Large intestine (tissue), 3 donors: ENCODE data around the gene HPGD. TPM values are rescaled to one million over a fixed set of nuclear protein-coding genes. Genes with fewer than 3 reads are reported as not detected.

Source experiments
- DNase-seq, 2 donors: peaks; one replicate each; pipeline versions ENCODE4 v3.0.0 to v3.0.0-alpha.2; 2013
- H3K27ac ChIP-seq: one replicate; pipeline ENCODE4 v1.5.1; 2013; ENCODE audit warnings: low read length
- H3K27me3 ChIP-seq: 2 replicates; pipeline ENCODE4 v1.6.1; 2013; ENCODE audit warnings: low read length; ENCODE audit not compliant: control insufficient read depth, insufficient read depth
- H3K36me3 ChIP-seq: 2 replicates; pipeline ENCODE4 v1.6.1; 2013; ENCODE audit warnings: low read length; ENCODE audit not compliant: control insufficient read depth, insufficient read depth
- H3K4me1 ChIP-seq: one replicate; pipeline ENCODE4 v1.6.1; 2013; ENCODE audit warnings: low read length; ENCODE audit not compliant: control insufficient read depth, insufficient read depth
- H3K4me3 ChIP-seq: one replicate; pipeline ENCODE4 v1.5.1; 2013; ENCODE audit warnings: low read length
- H3K9me3 ChIP-seq: one replicate; pipeline ENCODE4 v1.6.1; 2013; ENCODE audit warnings: mild to moderate bottlenecking, low read depth, low read length, moderate library complexity; ENCODE audit not compliant: control insufficient read depth
- WGBS: methylation state at CpG from one replicate; pipeline ENCODE4 v1.1.5; 2013; ENCODE audit warnings: low lambda C conversion rate; ENCODE audit not compliant: insufficient coverage; 5-methylcytosine and 5-hydroxymethylcytosine counted together
- polyA plus RNA-seq: library from polyadenylated mRNA; unstranded; fragments of 120-200 nt; gene quantifications from one replicate; pipeline ENCODE4 v1.2.1, GENCODE V29; 2013

HPGD gene
- polyA plus RNA-seq, 1 donor = 57.7 TPM

GRCh38 chr4:174550541-174550940, 28.3 kb upstream of the HPGD start:
- no peak overlapping the region for H3K27ac ChIP-seq
- H3K36me3 ChIP-seq = no peaks in the 10 kb centered on the region
- H3K4me1 ChIP-seq = peaks cover 4% of the 10 kb centered on the region
- DNase-seq = no peak
- no peaks in the 10 kb centered on the region for H3K9me3 ChIP-seq
- H3K27me3 ChIP-seq = no peaks in the 10 kb centered on the region
- H3K4me3 ChIP-seq = no peak overlapping the region

- H3K4me1 ChIP-seq = peaks cover 4% of the 10 kb centered on the region
- H3K36me3 ChIP-seq = no peaks in the 10 kb centered on the region
- H3K9me3 ChIP-seq = no peaks in the 10 kb centered on the region
- no peak overlapping the region for H3K27ac ChIP-seq
- WGBS = 83% methylated on average over 1 of the region's 1 CpG
- no peak for DNase-seq
- no peak overlapping the region for H3K4me3 ChIP-seq
- no peaks in the 10 kb centered on the region for H3K27me3 ChIP-seq
These were observed 27.4 kb upstream of the HPGD start for GRCh38 chr4:174549721-174550120.

- no peak for DNase-seq
- Histone ChIP-seq H3K9me3 (peaks cover 5% of the 10 kb centered on the region), H3K4me3 (no peak overlapping the region), H3K27ac (no peak overlapping the region), H3K36me3 (no peaks in the 10 kb centered on the region), H3K27me3 (no peaks in the 10 kb centered on the region), H3K4me1 (peaks cover under 1% of the 10 kb centered on the region)
These were observed 23.0 kb upstream of the HPGD start for GRCh38 chr4:174545268-174545667.

GRCh38 chr4:174544496-174544895, 22.2 kb upstream of the HPGD start:
- no peak for DNase-seq
- H3K4me1 ChIP-seq = no peaks in the 10 kb centered on the region
- no peak overlapping the region for H3K4me3 ChIP-seq
- H3K27me3 ChIP-seq = no peaks in the 10 kb centered on the region
- no peak overlapping the region for H3K27ac ChIP-seq
- H3K36me3 ChIP-seq = no peaks in the 10 kb centered on the region
- 60% methylated on average over 1 of the region's 4 CpGs for WGBS
- H3K9me3 ChIP-seq = peaks cover 5% of the 10 kb centered on the region

DNA sequence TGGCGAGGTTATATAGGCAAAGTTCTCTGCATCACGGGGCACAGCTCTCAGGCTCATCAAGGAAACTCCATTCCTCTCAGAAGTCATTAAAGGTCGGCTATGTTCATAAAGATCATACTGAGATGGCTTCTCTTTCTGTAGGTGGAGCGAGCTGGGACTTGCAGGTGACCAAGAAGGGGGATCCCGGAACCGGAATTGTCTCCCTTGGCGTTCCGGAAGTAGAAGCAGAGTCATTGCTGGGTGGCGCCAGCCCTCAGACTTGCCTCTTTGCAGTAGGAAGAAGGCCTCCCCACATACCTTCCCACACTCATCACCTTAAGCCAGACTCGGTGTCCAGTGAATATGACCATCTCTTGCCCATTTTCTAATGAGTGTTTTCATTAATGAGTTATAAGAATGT, 17.9 kb upstream of the HPGD start:
- Histone ChIP-seq H3K27ac (no peak overlapping the region), H3K36me3 (no peaks in the 10 kb centered on the region), H3K4me3 (no peak overlapping the region), H3K9me3 (peaks cover 5% of the 10 kb centered on the region), H3K27me3 (no peaks in the 10 kb centered on the region), H3K4me1 (no peaks in the 10 kb centered on the region)
- no peak for DNase-seq
- WGBS = 100% methylated on average over 1 of the region's 10 CpGs

GRCh38 chr4:174539571-174539970, 17.3 kb upstream of the HPGD start:
- no peaks in the 10 kb centered on the region for H3K36me3 ChIP-seq
- WGBS = 100% methylated on average over 1 of the region's 3 CpGs
- H3K9me3 ChIP-seq = peaks cover 5% of the 10 kb centered on the region
- H3K4me3 ChIP-seq = no peak overlapping the region
- H3K27ac ChIP-seq = no peak overlapping the region
- no peak for DNase-seq
- H3K4me1 ChIP-seq = no peaks in the 10 kb centered on the region
- no peaks in the 10 kb centered on the region for H3K27me3 ChIP-seq

GRCh38 chr4:174538876-174539250, 16.6 kb upstream of the HPGD start:
- no CpG with 5 or more reads among the region's 4 CpGs for WGBS
- Histone ChIP-seq H3K36me3 (no peaks in the 10 kb centered on the region), H3K9me3 (peaks cover under 1% of the 10 kb centered on the region), H3K27me3 (no peaks in the 10 kb centered on the region), H3K4me1 (no peaks in the 10 kb centered on the region), H3K4me3 (no peak overlapping the region), H3K27ac (no peak overlapping the region)
- no peak for DNase-seq

GRCh38 chr4:174538123-174538875, 16.0 kb upstream of the HPGD start:
- Histone ChIP-seq H3K4me1 (no peaks in the 10 kb centered on the region), H3K36me3 (no peaks in the 10 kb centered on the region), H3K4me3 (no peak overlapping the region), H3K27ac (no peak overlapping the region), H3K9me3 (no peaks in the 10 kb centered on the region), H3K27me3 (no peaks in the 10 kb centered on the region)
- no CpG with 5 or more reads among the region's 4 CpGs for WGBS
- no peak for DNase-seq

DNA sequence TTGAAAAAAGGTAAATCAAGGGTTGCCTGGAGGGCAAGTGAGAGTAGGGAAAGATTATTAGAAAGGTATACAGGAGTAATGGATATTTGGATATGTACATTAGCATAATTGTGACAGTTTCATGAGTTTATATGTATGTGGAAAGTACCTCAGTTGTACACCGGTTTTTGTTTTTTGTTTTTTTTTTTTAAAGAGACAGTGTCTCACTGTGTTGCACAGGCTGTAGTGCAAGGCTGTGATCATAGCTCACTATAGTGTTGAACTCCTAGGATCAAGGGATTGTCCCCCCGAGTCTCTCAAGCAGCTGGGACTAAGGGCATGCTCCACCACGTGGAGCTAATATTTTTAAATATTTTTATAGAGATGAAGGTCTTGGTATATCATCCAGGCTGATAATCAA, 15.3 kb upstream of the HPGD start:
- Histone ChIP-seq H3K4me3 (no peak overlapping the region), H3K27ac (no peak overlapping the region), H3K36me3 (no peaks in the 10 kb centered on the region), H3K4me1 (peaks cover 3% of the 10 kb centered on the region), H3K27me3 (no peaks in the 10 kb centered on the region), H3K9me3 (no peaks in the 10 kb centered on the region)
- WGBS = no CpG with 5 or more reads among the region's 3 CpGs
- no peak for DNase-seq

DNA sequence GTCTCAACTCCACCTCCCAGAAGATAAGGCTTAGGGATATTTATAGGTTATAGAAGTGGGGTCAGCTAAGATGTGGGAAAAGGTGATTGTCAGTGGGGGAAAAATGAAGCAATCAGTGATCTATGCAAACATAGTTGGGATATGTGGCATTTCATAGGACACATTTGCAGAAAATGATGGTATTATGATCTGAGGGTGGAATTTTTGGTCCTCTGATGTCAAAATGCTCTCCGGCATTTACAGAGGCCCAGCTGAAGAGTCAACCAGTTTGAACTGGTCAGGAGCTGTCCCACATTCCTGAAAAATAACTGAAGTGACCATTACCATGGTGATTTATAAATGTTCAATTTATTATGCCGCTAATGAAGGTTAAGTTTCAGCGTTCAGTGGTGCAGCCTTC, 12.2 kb upstream of the HPGD start:
- no peak for DNase-seq
- no peak overlapping the region for H3K4me3 ChIP-seq
- 93% methylated on average over 2 of the region's 3 CpGs for WGBS
- no peaks in the 10 kb centered on the region for H3K27me3 ChIP-seq
- H3K36me3 ChIP-seq = no peaks in the 10 kb centered on the region
- no peak overlapping the region for H3K27ac ChIP-seq
- no peaks in the 10 kb centered on the region for H3K9me3 ChIP-seq
- peaks cover 15% of the 10 kb centered on the region for H3K4me1 ChIP-seq

GRCh38 chr4:174532445-174532844, 10.2 kb upstream of the HPGD start:
- Histone ChIP-seq H3K36me3 (no peaks in the 10 kb centered on the region), H3K9me3 (no peaks in the 10 kb centered on the region), H3K27ac (peak overlapping the region; percentile 64), H3K27me3 (no peaks in the 10 kb centered on the region), H3K4me3 (no peak overlapping the region), H3K4me1 (peaks cover 15% of the 10 kb centered on the region)
- DNase-seq = peak in 1 of 2 donors; percentile 30
